ENCODE data around the gene UBR7. TPM values are rescaled to one million over a fixed set of nuclear protein-coding genes. Genes with fewer than 3 reads are reported as not detected.

Gene UBR7, protein sequence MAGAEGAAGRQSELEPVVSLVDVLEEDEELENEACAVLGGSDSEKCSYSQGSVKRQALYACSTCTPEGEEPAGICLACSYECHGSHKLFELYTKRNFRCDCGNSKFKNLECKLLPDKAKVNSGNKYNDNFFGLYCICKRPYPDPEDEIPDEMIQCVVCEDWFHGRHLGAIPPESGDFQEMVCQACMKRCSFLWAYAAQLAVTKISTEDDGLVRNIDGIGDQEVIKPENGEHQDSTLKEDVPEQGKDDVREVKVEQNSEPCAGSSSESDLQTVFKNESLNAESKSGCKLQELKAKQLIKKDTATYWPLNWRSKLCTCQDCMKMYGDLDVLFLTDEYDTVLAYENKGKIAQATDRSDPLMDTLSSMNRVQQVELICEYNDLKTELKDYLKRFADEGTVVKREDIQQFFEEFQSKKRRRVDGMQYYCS
- polyA plus RNA-seq = 18.4 and 19.4 TPM in 2 replicates

DNA sequence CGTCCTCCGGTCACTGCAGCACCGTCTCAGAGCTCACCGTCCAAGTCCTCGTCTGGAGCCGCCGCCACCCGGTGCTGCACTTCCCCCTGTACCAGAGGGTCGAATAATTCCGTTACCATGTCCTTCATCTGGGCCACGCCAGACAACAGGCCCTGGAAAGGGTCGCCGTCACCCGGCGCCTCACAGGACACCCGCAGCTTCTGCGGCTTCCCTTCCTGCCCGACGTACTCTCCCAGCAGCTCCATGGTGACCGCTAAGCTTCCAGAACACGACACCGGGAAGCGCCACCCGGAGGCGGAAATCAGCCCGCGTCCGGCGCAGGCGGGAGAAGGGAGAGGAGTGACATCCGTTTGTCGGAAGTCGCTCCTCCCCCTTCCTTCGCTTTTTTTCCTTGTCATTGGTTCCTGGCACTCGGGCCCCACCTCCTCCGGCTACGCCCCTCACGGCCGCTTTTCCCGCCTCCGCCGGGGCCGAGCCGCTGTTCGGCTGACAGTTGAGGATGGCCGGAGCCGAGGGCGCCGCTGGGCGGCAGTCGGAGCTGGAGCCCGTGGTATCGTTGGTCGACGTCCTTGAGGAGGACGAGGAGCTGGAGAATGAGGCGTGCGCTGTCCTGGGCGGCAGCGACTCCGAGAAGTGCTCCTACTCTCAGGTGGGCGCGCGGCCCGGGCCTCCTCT lies at the start of gene UBR7, which contains the start of gene GON7:
Gene UBR7, plus strand, starts transcription at position 464 of the 675 bp plus-strand sequence. Its CDS starts 36 bp downstream, at position 500.
Gene GON7, minus strand, starts transcription at position 273 of the 675 bp plus-strand sequence. Its CDS starts 28 bp downstream, at position 245.

DNA sequence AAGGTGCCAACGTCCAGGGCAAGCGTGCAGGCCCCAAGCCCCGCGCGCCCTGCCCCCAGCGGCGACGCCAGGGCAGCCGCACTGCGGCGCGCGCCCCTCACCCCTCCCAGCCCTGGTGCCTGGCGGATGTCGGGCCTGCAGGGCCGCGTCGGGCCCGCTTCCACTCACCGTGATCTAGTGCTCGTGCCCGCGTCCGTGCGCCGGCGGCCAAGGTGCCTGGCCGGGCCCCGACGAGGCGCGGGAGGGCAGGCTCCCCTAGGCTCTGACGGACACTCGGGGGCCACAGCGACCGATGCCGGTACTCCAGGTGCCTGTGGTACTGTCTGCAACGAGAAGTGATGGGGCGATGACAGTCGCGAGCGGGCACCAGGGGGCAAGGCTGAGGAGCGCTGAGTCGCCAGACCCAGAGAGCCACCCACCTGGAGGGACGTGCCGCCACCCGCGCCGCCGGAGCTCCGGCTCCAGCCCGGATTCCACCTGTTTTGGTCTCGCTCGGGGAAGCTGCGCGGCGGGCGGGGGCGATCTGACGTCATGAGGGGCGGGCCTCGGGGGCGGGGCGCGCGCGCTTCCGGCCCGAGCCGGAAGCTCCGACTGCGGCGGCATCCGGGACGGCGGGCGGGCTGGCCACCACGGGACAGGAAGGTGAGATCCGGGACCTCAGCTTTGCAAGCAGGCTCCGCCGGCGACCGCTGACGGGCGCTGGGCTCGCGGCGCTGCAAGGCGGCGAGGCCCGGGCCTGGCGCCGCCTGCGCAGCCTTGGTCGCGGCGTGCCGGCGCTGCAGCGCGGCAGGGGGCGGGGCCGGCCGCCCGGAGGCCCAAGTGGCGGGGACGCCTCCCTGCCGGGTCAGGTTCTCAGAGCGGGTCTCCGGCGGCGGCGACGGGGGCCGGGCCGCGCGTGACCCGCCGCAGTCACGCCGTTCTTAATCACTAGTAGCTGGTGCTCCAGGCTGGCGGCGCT lies 22.4 kb upstream of the UBR7 start, which contains the start of the genes LYSET and MOAP1:
Gene LYSET, plus strand, starts transcription at position 927 of the 958 bp plus-strand sequence. CDS start 89 bp downstream, outside the sequence.
Gene MOAP1, minus strand, starts transcription at position 507 of the 958 bp plus-strand sequence. CDS start 655 bp downstream, outside the sequence.

Other genes starting within 250 kb of the UBR7 start
- 3.9 and 8.5 TPM in 2 replicates for gene ITPK1, start 91.3 kb upstream of the UBR7 start, polyA plus RNA-seq
- 170 and 188 TPM in 2 replicates for gene MOAP1, start 22.4 kb upstream of the UBR7 start, polyA plus RNA-seq
- gene LYSET, start 21.9 kb upstream of the UBR7 start, polyA plus RNA-seq = 25.2 and 45.3 TPM in 2 replicates
- 31.5 and 32.1 TPM in 2 replicates for gene GON7, start 191 bp upstream of the UBR7 start, polyA plus RNA-seq
- 6.7 TPM in 2 replicates for gene BTBD7, start 125.8 kb downstream of the UBR7 start, polyA plus RNA-seq
- gene COX8C, start 139.9 kb downstream of the UBR7 start, polyA plus RNA-seq = 1.0 TPM in 1 of 2 replicates, not detected in the other
- 7.5 and 10.4 TPM in 2 replicates for gene UNC79, start 223.7 kb downstream of the UBR7 start, polyA plus RNA-seq